Activated CD8-positive, alpha-beta T cell treated with anti-CD3 and anti-CD28 coated beads for 36 hours (primary cell): Measurements from ENCODE around the gene LY6G6D. TPM values are rescaled to one million over a fixed set of nuclear protein-coding genes. Genes with fewer than 3 reads are reported as not detected.

Source experiments
- ATAC-seq: fragments of 200-7000 bp; cut with Tn5 transposase; one replicate; pipeline ENCODE4 v1.10.0; 2021; ENCODE audit warnings: mild to moderate bottlenecking, moderate library complexity
- CTCF ChIA-PET: fragments of 350-600 bp; sonication (Branson Sonifier 250); formaldehyde crosslinking; loops from one replicate; lab custom pipeline; 2021; ENCODE audit warnings: antibody characterized with exemption; lab: Charles Lee
- POLR2A ChIA-PET: fragments of 350-600 bp; sonication (Branson Sonifier 250); formaldehyde crosslinking; loops from one replicate; lab custom pipeline; 2021; ENCODE audit warnings: antibody characterized with exemption; lab: Charles Lee
- DNase-seq: peaks from one replicate; pipeline ENCODE4 v3.0.0-alpha.2; 2020
- H3K27ac Mint-ChIP-seq: one replicate; pipeline ENCODE4 v1.8.0; 2021; ENCODE audit warnings: mild to moderate bottlenecking, mixed read lengths
- H3K27me3 Mint-ChIP-seq: one replicate; pipeline ENCODE4 v1.8.0; 2021; ENCODE audit warnings: mixed read lengths
- H3K36me3 Mint-ChIP-seq: one replicate; pipeline ENCODE4 v1.8.0; 2021; ENCODE audit warnings: low read depth, mixed read lengths
- H3K4me1 Mint-ChIP-seq: one replicate; pipeline ENCODE4 v1.8.0; 2021; ENCODE audit warnings: low read depth, mixed read lengths
- H3K4me3 Mint-ChIP-seq: one replicate; pipeline ENCODE4 v1.8.0; 2021; ENCODE audit warnings: mild to moderate bottlenecking, moderate library complexity, mixed read lengths
- H3K9me3 Mint-ChIP-seq: one replicate; pipeline ENCODE4 v1.8.0; 2021; ENCODE audit warnings: mixed read lengths
- intact Hi-C: fragments of 100-400 bp; cut with micrococcal nuclease; formaldehyde crosslinking; loops from one replicate; pipeline ENCODE4 v1.10.0; 2022
- total RNA-seq, 2 experiments: library from RNA; stranded (reverse); gene quantifications; one replicate each; pipeline ENCODE4 v1.2.3, GENCODE V29; 2021
- TF ChIP-seq, protein P1 (sequence below): fragments of 200-600 bp; IDR thresholded peaks from one replicate; pipeline ENCODE4 v1.8.0; 2022; ENCODE audit warnings: antibody characterized with exemption, mild to moderate bottlenecking

LY6G6D gene
- total RNA-seq, 2 experiments from 2014 or later, result not detected

DNA sequence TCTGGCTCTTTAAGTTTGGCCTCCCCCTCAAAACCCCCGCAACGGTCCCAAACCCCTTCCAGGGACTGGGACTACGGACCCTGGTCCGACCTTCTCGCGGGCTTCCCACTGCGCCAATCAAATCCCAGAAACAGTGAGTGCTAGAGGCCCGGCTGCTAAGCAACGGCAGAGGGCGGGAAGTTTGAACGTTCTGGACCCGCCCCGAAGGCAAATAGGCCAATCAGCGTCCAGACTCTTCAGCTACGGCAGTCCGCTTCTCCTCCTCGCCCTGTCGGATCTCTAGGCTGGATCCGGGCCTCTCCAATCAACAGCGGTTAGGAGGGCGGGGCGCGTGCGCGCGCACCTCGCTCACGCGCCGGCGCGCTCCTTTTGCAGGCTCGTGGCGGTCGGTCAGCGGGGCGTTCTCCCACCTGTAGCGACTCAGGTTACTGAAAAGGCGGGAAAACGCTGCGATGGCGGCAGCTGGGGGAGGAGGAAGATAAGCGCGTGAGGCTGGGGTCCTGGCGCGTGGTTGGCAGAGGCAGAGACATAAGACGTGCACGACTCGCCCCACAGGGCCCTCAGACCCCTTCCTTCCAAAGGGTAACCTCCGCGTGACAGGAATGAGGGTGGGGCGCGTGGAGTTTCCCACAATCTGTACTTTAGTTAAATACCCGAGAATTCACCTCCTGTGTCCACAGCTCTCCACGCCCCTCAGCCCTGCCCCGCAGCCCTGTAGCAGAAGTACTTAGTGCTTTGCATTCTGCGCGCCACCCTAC is 24.7 kb downstream of the LY6G6D start, which contains the start of gene MSH5:
TSS of gene MSH5 (plus strand) at position 367 of the 758 bp plus-strand sequence. CDS start 462 bp downstream, outside the sequence.
- POLR2A ChIA-PET, result interaction anchor here (0.6 to 6.0 kb wide), 24 partner anchors 10 to 385 kb away, joined by 3 to 30 read pairs (median 5); partner anchors contain the start of genes BAG6, CSNK2B, DDAH2 and DDX39B
- H3K27ac Mint-ChIP-seq, result peak within 1 kb of the TSS; percentile 97
- TF ChIP-seq, protein P1, sequence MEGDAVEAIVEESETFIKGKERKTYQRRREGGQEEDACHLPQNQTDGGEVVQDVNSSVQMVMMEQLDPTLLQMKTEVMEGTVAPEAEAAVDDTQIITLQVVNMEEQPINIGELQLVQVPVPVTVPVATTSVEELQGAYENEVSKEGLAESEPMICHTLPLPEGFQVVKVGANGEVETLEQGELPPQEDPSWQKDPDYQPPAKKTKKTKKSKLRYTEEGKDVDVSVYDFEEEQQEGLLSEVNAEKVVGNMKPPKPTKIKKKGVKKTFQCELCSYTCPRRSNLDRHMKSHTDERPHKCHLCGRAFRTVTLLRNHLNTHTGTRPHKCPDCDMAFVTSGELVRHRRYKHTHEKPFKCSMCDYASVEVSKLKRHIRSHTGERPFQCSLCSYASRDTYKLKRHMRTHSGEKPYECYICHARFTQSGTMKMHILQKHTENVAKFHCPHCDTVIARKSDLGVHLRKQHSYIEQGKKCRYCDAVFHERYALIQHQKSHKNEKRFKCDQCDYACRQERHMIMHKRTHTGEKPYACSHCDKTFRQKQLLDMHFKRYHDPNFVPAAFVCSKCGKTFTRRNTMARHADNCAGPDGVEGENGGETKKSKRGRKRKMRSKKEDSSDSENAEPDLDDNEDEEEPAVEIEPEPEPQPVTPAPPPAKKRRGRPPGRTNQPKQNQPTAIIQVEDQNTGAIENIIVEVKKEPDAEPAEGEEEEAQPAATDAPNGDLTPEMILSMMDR, result no peak
- ATAC-seq (peak; percentile 83), DNase-seq (peak; percentile 99)
- peaks cover 53% of the 10 kb centered on the region for H3K36me3 Mint-ChIP-seq
- intact Hi-C loops, result loop anchor here (5.0 to 10.0 kb wide), 2 partner anchors 92 to 195 kb away; partner anchors contain the start of genes ATP6V1G2, DDX39B and NFKBIL1
- H3K4me1 Mint-ChIP-seq, result peaks cover 38% of the 10 kb centered on the region
- CTCF ChIA-PET, result interaction anchor here (0.8 to 9.9 kb wide), 9 partner anchors 11 to 90 kb away, joined by 3 to 59 read pairs (median 4); partner anchors contain the start of genes DDAH2 and HSPA1B
- H3K27me3 Mint-ChIP-seq, result no peaks in the 10 kb centered on the region
- H3K9me3 Mint-ChIP-seq, result no peaks in the 10 kb centered on the region
- peak within 1 kb of the TSS; percentile 97 for H3K4me3 Mint-ChIP-seq

DNA sequence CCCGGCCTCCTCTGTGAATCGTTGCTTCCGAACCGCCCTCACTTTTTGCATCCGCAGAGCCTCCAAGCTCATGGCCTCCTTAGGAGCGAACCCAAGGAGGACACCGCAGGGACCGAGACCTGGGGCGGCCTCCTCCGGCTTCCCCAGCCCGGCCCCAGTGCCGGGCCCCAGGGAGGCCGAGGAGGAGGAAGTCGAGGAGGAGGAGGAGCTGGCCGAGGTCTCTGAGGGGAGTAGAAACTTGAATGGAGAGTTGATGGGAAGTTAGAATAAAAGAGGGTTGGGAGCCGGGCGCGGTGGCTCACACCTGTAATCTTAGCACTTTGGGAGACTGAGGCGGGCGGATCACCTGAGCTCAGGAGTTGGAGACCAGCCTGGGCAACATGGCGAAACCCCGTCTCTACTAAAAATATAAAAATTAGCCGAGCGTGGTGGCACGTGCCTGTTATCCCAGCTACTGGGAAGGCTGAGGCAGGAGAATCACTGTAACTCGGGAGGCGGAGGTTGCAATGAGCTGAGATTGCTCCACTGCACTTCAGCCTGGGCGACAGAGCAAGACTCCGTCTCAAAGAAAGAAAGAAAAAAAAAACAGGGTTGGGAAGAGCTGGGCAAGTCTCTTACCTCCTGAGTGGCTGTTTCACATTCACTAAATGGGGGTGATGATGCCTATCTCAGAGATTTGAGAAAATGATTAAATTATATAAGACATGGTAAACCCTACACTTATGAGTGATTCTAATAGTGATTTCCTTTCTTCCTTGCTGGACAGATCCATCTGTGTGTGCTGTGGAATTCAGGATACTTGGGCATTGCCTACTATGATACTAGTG is 25.5 kb downstream of the LY6G6D start:
- TF ChIP-seq, protein P1, result no peak
- POLR2A ChIA-PET, result interaction anchor here (0.6 to 4.0 kb wide), 18 partner anchors 10 to 173 kb away, joined by 3 to 30 read pairs (median 4); partner anchors contain the start of genes BAG6, CSNK2B, DDAH2 and GPANK1
- H3K9me3 Mint-ChIP-seq, result no peaks in the 10 kb centered on the region
- no peaks in the 10 kb centered on the region for H3K27me3 Mint-ChIP-seq
- no peak for DNase-seq
- peaks cover 52% of the 10 kb centered on the region for H3K36me3 Mint-ChIP-seq
- H3K27ac Mint-ChIP-seq, result peak overlapping the region; percentile 97
- H3K4me3 Mint-ChIP-seq, result peak overlapping the region; percentile 97
- no peak for ATAC-seq
- intact Hi-C loops, result no loop called here
- H3K4me1 Mint-ChIP-seq, result peaks cover 38% of the 10 kb centered on the region
- CTCF ChIA-PET, result interaction anchor here (0.8 to 9.9 kb wide), 7 partner anchors 12 to 90 kb away, joined by 3 to 59 read pairs (median 4); partner anchors contain the start of gene DDAH2

- DNase-seq (no peak), ATAC-seq (no peak)
- Mint-ChIP-seq H3K4me1 (peaks cover 34% of the 10 kb centered on the region), H3K9me3 (no peaks in the 10 kb centered on the region), H3K4me3 (peak overlapping the region; percentile 97), H3K36me3 (peaks cover 49% of the 10 kb centered on the region), H3K27ac (no peak overlapping the region), H3K27me3 (no peaks in the 10 kb centered on the region)
- POLR2A ChIA-PET, result interaction anchor here (0.7 to 2.2 kb wide), 9 partner anchors 12 to 89 kb away, joined by 3 to 10 read pairs (median 4); partner anchors contain the start of genes ABHD16A, BAG6, DDAH2 and VARS1
- TF ChIP-seq, protein P1, result no peak
- CTCF ChIA-PET, result interaction anchor here (1.8 to 9.9 kb wide), 4 partner anchors 13 to 88 kb away, joined by 4 to 59 read pairs (median 23); partner anchors contain the start of gene DDAH2
- intact Hi-C loops, result no loop called here
Observed at GRCh38 chr6:31741815-31742214, 26.7 kb downstream of the LY6G6D start.

- Mint-ChIP-seq H3K4me1 (peaks cover 27% of the 10 kb centered on the region), H3K27me3 (no peaks in the 10 kb centered on the region), H3K27ac (no peak overlapping the region), H3K9me3 (no peaks in the 10 kb centered on the region), H3K4me3 (no peak overlapping the region), H3K36me3 (peaks cover 56% of the 10 kb centered on the region)
- CTCF ChIA-PET, result interaction anchor here (1.2 to 9.9 kb wide), 3 partner anchors 13 to 27 kb away, joined by 3 to 59 read pairs (median 7); partner anchors contain the start of gene DDAH2
- ATAC-seq (no peak), DNase-seq (no peak)
- POLR2A ChIA-PET, result interaction anchor here (1.5 kb wide), 1 partner anchor 16 kb away, joined by 3 read pairs; no protein-coding TSS in a partner anchor
- TF ChIP-seq, protein P1, result no peak
- intact Hi-C loops, result no loop called here
Observed at GRCh38 chr6:31742894-31743293, 27.7 kb downstream of the LY6G6D start.
